Measurements from ENCODE around the gene ATP4B. TPM values are rescaled to one million over a fixed set of nuclear protein-coding genes. Genes with fewer than 3 reads are reported as not detected.

The ATP4B gene
- total RNA-seq, 1 donor from 2014 or later = not detected

DNA sequence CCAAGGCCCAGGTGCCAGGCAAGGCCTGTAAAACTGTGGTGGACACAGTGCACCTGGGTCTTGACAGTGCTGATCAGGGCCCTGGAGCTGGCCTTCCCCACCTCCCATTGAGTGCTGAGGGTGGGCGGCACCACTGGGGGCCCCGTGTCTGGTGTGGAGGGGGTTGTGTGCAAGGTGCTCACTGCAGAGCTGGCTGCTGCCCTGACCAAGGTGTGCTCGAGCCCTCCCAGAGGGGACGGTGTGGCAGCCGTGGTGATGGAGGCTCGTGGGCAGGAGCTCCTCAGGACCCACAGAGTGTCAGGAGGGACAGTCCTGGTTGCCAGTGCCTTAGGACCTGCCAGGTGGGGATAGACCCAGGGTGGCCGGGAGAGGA, 23.0 kb downstream of the ATP4B start:
- Mint-ChIP-seq H3K36me3 (ENCODE audit: low read depth) (peaks cover 38% of the 10 kb centered on the region), H3K9me3 (no peaks in the 10 kb centered on the region), H3K27ac (ENCODE audit: unreplicated experiment) (no peak overlapping the region), H3K4me3 (no peak overlapping the region), H3K4me1 (no peaks in the 10 kb centered on the region), H3K27me3 (ENCODE audit: low read depth) (no peaks in the 10 kb centered on the region)
- TF ChIP-seq, protein P1, sequence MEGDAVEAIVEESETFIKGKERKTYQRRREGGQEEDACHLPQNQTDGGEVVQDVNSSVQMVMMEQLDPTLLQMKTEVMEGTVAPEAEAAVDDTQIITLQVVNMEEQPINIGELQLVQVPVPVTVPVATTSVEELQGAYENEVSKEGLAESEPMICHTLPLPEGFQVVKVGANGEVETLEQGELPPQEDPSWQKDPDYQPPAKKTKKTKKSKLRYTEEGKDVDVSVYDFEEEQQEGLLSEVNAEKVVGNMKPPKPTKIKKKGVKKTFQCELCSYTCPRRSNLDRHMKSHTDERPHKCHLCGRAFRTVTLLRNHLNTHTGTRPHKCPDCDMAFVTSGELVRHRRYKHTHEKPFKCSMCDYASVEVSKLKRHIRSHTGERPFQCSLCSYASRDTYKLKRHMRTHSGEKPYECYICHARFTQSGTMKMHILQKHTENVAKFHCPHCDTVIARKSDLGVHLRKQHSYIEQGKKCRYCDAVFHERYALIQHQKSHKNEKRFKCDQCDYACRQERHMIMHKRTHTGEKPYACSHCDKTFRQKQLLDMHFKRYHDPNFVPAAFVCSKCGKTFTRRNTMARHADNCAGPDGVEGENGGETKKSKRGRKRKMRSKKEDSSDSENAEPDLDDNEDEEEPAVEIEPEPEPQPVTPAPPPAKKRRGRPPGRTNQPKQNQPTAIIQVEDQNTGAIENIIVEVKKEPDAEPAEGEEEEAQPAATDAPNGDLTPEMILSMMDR (conservative IDR thresholded peaks at IDR 0.05) = no peak
- no peak for DNase-seq (ENCODE audit: low read depth, low spot score)

DNA sequence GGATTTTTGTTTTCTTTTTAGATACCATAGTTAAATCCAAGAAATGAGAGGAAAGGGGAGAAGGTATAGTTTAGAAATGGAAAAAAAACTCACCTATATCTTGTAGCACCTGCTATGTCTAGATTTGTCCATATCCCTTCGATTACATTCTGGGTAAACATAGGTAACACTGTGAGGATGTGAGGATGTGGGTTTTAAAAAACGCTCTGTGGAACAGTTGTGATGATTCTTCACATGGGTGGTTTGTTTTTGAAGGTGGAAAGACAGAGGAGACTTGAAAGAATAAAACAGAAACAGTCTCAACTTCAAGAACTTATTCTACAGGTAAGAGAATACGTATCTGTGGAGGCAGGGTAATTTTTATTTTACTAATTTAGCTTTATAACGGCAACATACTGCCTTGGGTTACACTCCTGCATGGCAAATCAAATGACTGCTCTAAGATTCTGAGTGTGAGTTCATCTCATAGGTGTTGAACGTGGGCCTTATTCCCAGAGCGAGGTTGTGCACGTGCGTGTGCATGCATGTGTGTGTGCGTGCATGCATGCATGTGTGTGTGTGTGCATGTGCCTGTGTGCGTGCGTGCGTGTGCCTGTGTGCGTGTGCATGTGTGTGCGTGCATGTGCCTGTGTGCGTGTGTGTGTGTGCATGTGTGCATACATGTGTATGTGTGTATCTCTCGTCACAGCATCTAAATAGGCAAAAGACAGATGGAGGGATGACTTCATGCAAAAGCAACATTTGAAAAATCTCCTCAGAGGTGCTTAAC, 23.5 kb downstream of the ATP4B start:
- Mint-ChIP-seq H3K27ac (ENCODE audit: unreplicated experiment) (no peak overlapping the region), H3K4me3 (no peak overlapping the region), H3K9me3 (no peaks in the 10 kb centered on the region), H3K27me3 (ENCODE audit: low read depth) (no peaks in the 10 kb centered on the region), H3K4me1 (no peaks in the 10 kb centered on the region), H3K36me3 (ENCODE audit: low read depth) (peaks cover 33% of the 10 kb centered on the region)
- DNase-seq (ENCODE audit: low read depth, low spot score) = no peak
- TF ChIP-seq, protein P1 (conservative IDR thresholded peaks at IDR 0.05) = no peak

DNA sequence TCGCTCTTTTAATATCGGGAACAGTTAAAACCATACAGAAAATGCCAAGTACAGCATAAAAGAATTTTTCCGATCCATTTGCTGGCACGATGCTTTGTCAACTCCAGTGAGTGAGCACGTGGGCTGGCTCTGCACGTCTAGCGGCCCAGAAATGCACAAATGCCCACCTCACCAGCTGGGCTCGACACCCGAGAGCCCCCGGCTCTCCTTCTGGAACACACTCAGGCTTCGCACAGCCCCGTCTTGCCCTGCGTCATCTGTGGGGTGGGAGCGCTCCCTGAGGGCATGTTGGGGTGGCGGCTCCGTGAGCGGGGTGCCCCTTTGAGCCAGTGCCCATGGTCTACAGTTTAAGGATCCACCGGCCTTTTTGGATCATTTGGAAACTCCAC, 24.5 kb downstream of the ATP4B start:
- Mint-ChIP-seq H3K4me3 (no peak overlapping the region), H3K27me3 (ENCODE audit: low read depth) (no peaks in the 10 kb centered on the region), H3K4me1 (no peaks in the 10 kb centered on the region), H3K9me3 (no peaks in the 10 kb centered on the region), H3K27ac (ENCODE audit: unreplicated experiment) (no peak overlapping the region), H3K36me3 (ENCODE audit: low read depth) (peaks cover 30% of the 10 kb centered on the region)
- no peak for DNase-seq (ENCODE audit: low read depth, low spot score)
- TF ChIP-seq, protein P1 (conservative IDR thresholded peaks at IDR 0.05) = no peak

DNA sequence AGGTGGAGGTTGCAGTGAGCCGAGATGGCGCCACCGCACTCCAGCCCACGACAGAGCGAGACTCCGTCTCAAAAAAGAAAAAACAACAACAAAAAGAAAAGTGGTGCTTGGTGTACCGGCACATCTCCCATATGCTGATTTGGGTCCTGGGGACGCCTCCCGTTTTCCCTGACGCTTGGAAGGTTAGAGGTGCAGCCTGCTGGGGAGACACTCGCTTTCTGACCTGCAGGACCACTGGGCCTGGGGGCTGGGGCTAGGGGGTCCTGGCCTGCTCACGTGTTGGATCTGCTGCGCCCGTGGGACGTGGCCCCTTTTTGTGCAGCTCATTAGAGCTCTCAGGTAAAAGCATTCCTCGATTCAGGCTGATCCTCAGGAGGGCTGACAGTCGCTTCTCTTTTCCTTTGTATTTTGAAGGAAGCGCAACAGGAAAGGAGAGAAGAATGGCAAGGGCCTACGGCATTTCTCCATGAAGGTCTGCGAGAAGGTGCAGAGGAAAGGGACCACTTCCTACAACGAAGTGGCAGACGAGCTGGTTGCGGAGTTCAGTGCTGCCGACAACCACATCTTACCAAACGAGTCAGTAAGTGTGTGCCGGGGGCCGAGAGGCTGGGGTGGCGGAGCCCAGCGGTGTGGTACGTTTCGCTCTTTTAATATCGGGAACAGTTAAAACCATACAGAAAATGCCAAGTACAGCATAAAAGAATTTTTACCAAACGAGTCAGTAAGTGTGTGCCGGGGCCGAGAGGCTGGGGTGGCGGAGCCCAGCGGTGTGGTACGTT, 25.1 kb downstream of the ATP4B start:
- no peaks in the 10 kb centered on the region for H3K4me1 Mint-ChIP-seq
- peak overlapping the region; percentile 19 for H3K27ac Mint-ChIP-seq (ENCODE audit: unreplicated experiment)
- DNase-seq (ENCODE audit: low read depth, low spot score) = no peak
- peaks cover 27% of the 10 kb centered on the region for H3K36me3 Mint-ChIP-seq (ENCODE audit: low read depth)
- TF ChIP-seq, protein P1 (conservative IDR thresholded peaks at IDR 0.05) = no peak
- no peaks in the 10 kb centered on the region for H3K9me3 Mint-ChIP-seq
- no peak overlapping the region for H3K4me3 Mint-ChIP-seq
- H3K27me3 Mint-ChIP-seq (ENCODE audit: low read depth) = no peaks in the 10 kb centered on the region

DNA sequence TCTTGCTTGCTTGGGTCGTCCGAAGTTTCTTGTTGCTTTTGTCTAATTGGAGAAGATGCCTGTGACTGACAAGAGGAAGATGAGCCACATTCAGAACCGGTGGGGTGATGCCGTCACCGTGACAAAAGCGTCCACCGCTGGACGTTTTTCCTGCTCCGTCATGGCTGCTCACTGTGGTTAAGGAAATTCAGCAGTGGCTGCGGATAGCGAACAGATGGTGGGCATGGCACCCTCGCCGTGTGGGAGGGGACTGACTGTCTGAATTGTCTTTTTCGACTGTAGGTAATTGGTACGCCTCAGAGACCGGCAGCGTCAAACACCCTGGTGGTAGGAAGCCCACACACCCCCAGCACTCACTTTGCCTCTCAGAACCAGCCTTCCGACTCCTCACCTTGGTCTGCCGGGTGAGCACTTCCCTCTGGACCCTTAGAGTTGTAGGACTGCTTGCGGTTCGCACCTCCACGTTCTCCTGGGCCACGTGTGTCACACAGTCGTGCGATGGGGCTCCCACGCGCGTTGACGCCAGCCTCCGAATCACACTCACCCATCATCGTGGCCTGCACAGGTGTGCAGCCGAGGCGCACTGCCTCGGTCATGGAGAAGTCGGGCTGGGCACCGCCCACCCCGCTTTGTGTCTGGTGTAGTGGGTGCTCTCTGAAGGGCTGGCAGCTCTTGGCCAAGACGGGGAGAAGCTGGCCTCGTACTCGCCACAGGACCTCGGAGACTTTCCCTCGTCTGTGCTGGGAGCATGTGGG, 26.5 kb downstream of the ATP4B start:
- no peak for DNase-seq (ENCODE audit: low read depth, low spot score)
- TF ChIP-seq, protein P1 (conservative IDR thresholded peaks at IDR 0.05) = no peak
- no peaks in the 10 kb centered on the region for H3K9me3 Mint-ChIP-seq
- no peak overlapping the region for H3K27ac Mint-ChIP-seq (ENCODE audit: unreplicated experiment)
- no peak overlapping the region for H3K4me3 Mint-ChIP-seq
- peaks cover 28% of the 10 kb centered on the region for H3K36me3 Mint-ChIP-seq (ENCODE audit: low read depth)
- H3K27me3 Mint-ChIP-seq (ENCODE audit: low read depth) = no peaks in the 10 kb centered on the region
- H3K4me1 Mint-ChIP-seq = peaks cover 7% of the 10 kb centered on the region

All from neural crest cell (in vitro differentiated cells).